Activated B cell treated with CpG ODN at 0.5 μM for 24 hours (primary cell): ENCODE data around the gene GDF2. TPM values are rescaled to one million over a fixed set of nuclear protein-coding genes. Genes with fewer than 3 reads are reported as not detected.

Experiments
- ATAC-seq: fragments of 200-7000 bp; cut with Tn5 transposase; one replicate; pipeline ENCODE4 v1.10.0; 2021; ENCODE audit warnings: low read depth, mild to moderate bottlenecking, moderate library complexity
- CTCF ChIA-PET: fragments of 350-600 bp; sonication (Branson Sonifier 250); formaldehyde crosslinking; loops from one replicate; lab custom pipeline; 2021; ENCODE audit warnings: antibody characterized with exemption; lab: Charles Lee
- POLR2A ChIA-PET: fragments of 350-600 bp; sonication (Branson Sonifier 250); formaldehyde crosslinking; loops from one replicate; lab custom pipeline; 2021; ENCODE audit warnings: antibody characterized with exemption; lab: Charles Lee
- DNase-seq: peaks from one replicate; pipeline ENCODE4 v3.0.0; 2022
- H3K27ac Mint-ChIP-seq: one replicate; pipeline ENCODE4 v1.8.0; 2020; ENCODE audit warnings: mixed read lengths
- H3K27me3 Mint-ChIP-seq: one replicate; pipeline ENCODE4 v1.8.0; 2021; ENCODE audit warnings: mixed read lengths
- H3K36me3 Mint-ChIP-seq: one replicate; pipeline ENCODE4 v1.8.0; 2021; ENCODE audit warnings: low read depth, mixed read lengths
- H3K4me1 Mint-ChIP-seq: one replicate; pipeline ENCODE4 v1.8.0; 2021; ENCODE audit warnings: mixed read lengths
- H3K4me3 Mint-ChIP-seq: one replicate; pipeline ENCODE4 v1.8.0; 2020; ENCODE audit warnings: mild to moderate bottlenecking, mixed read lengths
- H3K9me3 Mint-ChIP-seq: one replicate; pipeline ENCODE4 v1.8.0; 2020; ENCODE audit warnings: mixed read lengths
- CTCF ChIP-seq: fragments of 200-600 bp; IDR thresholded peaks from one replicate; pipeline ENCODE4 v1.8.0; 2022; ENCODE audit warnings: antibody characterized with exemption, mild to moderate bottlenecking
- intact Hi-C: fragments of 100-400 bp; cut with micrococcal nuclease; formaldehyde crosslinking; loops from one replicate; pipeline ENCODE4 v1.15.1; 2024
- total RNA-seq: library from RNA; stranded (reverse); gene quantifications from 2 replicates; pipeline ENCODE4 v1.2.3, GENCODE V29; 2022

Gene GDF2
- total RNA-seq, 1 donor from 2014 or later = not detected

DNA sequence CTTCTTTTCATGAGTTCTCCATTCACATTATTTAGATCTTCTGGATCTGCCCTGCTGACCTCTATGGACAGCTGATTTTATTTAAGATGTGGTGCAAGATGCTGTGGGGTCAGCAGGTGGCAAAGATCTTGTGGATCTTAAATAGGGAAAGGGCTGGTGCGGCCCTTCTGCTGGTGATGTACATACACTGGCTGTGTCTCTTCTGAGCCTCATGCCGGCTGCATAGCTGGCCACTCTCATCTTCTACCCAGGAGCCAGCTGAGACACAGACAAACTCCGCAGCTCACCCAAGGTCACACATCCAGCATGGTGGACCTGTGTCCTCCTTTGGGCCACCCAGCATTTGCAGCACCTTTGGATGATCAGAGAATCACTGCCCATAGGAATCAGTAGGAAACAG, 35.7 kb downstream of the GDF2 start:
- POLR2A ChIA-PET = no interaction called here
- Mint-ChIP-seq H3K27me3 (no peaks in the 10 kb centered on the region), H3K4me1 (no peaks in the 10 kb centered on the region), H3K4me3 (no peak overlapping the region), H3K36me3 (no peaks in the 10 kb centered on the region), H3K27ac (no peak overlapping the region), H3K9me3 (no peaks in the 10 kb centered on the region)
- DNase-seq = no peak
- ATAC-seq = no peak
- TF ChIP-seq CTCF = no peak
- intact Hi-C loops = no loop called here
- CTCF ChIA-PET = no interaction called here

GRCh38 chr10:47358457-47358856, 36.2 kb downstream of the GDF2 start:
- Mint-ChIP-seq H3K4me3 (no peak overlapping the region), H3K27ac (no peak overlapping the region), H3K4me1 (no peaks in the 10 kb centered on the region), H3K36me3 (no peaks in the 10 kb centered on the region), H3K27me3 (no peaks in the 10 kb centered on the region), H3K9me3 (no peaks in the 10 kb centered on the region)
- intact Hi-C loops = no loop called here
- ChIA-PET CTCF (no interaction called here), POLR2A (no interaction called here)
- no peak for DNase-seq
- no peak for ATAC-seq
- TF ChIP-seq CTCF = no peak

DNA sequence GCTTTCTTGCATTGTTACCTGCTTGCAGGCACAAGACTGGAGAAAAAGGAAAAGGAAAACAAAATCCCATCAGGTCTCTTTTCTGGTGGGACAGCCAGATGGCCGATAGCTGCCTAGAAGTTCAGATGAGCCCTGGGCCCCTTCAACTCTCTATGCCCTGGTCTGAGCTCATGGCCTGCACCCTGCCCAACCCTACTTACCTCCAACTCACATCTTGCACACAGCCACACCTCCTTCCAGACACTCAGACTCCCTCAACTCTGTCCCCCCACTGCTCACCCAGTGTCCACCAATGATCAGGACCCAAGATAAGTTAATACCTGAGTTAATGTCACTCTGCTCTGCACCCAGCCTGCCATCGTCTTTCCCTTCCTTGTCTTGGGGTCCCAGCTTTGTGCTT, 36.8 kb downstream of the GDF2 start:
- Mint-ChIP-seq H3K27ac (no peak overlapping the region), H3K27me3 (no peaks in the 10 kb centered on the region), H3K4me1 (no peaks in the 10 kb centered on the region), H3K36me3 (no peaks in the 10 kb centered on the region), H3K9me3 (no peaks in the 10 kb centered on the region), H3K4me3 (no peak overlapping the region)
- TF ChIP-seq CTCF = no peak
- ChIA-PET POLR2A (no interaction called here), CTCF (no interaction called here)
- intact Hi-C loops = no loop called here
- no peak for DNase-seq
- no peak for ATAC-seq

GRCh38 chr10:47359626-47360418, 37.6 kb downstream of the GDF2 start:
- ATAC-seq = no peak
- Mint-ChIP-seq H3K27ac (no peak overlapping the region), H3K4me1 (no peaks in the 10 kb centered on the region), H3K27me3 (no peaks in the 10 kb centered on the region), H3K9me3 (no peaks in the 10 kb centered on the region), H3K4me3 (no peak overlapping the region), H3K36me3 (no peaks in the 10 kb centered on the region)
- intact Hi-C loops = no loop called here
- DNase-seq = no peak
- POLR2A ChIA-PET = no interaction called here
- CTCF ChIA-PET = no interaction called here
- no peak for TF ChIP-seq CTCF

GRCh38 chr10:47360419-47361040, 38.3 kb downstream of the GDF2 start:
- no peak for ATAC-seq

More at GRCh38 chr10:47360419-47361040, 38.3 kb downstream of the GDF2 start:
- DNase-seq = no peak
- no peak for TF ChIP-seq CTCF
- Mint-ChIP-seq H3K4me1 (no peaks in the 10 kb centered on the region), H3K9me3 (no peaks in the 10 kb centered on the region), H3K4me3 (no peak overlapping the region), H3K27ac (no peak overlapping the region), H3K36me3 (no peaks in the 10 kb centered on the region), H3K27me3 (no peaks in the 10 kb centered on the region)
- ChIA-PET CTCF (no interaction called here), POLR2A (no interaction called here)
- intact Hi-C loops = no loop called here
